GM19351 (cell line): ENCODE data around the gene CCDC57.
A peak's percentile ranks its signal among the peaks of the same experiment; 100 is the strongest.

ENCODE experiments used
- ATAC-seq: cut with Tn5 transposase; IDR thresholded peaks from one replicate; pipeline ENCODE4 v1.9.1; 2021; ENCODE audit warnings: mild to moderate bottlenecking, moderate library complexity; ENCODE audit not compliant: unreplicated experiment

CCDC57 gene

DNA sequence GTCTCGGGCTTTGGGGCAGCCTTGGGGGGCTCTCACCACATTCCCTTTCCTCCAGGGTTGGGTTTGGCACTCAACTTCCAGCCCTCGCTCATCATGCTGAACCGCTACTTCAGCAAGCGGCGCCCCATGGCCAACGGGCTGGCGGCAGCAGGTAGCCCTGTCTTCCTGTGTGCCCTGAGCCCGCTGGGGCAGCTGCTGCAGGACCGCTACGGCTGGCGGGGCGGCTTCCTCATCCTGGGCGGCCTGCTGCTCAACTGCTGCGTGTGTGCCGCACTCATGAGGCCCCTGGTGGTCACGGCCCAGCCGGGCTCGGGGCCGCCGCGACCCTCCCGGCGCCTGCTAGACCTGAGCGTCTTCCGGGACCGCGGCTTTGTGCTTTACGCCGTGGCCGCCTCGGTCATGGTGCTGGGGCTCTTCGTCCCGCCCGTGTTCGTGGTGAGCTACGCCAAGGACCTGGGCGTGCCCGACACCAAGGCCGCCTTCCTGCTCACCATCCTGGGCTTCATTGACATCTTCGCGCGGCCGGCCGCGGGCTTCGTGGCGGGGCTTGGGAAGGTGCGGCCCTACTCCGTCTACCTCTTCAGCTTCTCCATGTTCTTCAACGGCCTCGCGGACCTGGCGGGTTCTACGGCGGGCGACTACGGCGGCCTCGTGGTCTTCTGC lies 24.6 kb upstream of the CCDC57 start:
- no peak for ATAC-seq

DNA sequence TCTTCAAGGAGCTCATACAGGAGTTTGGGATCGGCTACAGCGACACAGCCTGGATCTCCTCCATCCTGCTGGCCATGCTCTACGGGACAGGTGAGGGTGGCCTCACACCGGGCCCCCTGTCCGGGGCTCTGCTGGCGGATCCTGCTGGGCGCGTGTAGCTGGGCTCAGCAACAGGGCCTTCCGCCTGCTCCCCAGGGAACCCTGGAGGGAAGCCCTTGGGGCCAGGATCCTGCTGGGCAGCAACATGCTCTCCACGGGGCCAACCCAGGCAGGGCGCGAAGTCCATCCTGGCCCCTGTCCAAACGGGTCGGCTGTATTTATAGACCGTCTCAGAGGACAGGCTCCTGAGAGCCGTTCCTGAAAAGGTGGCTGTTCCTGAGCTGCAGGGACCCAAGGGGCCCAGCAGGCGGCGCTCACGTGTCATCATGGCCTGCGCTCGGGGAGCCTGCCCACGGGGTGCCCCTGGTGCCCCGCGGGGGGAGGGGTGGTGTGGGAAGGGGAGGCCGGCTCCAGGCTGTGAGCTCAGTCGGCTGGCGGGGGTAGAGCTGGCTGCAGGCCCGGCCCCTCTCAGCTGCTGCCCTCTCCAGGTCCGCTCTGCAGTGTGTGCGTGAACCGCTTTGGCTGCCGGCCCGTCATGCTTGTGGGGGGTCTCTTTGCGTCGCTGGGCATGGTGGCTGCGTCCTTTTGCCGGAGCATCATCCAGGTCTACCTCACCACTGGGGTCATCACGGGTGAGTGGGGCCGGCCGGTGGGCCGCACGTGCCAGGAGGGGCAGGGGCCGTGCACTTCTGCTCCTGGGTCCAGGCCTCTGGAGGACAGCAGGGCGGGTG lies 23.7 kb upstream of the CCDC57 start:
- no peak for ATAC-seq

DNA sequence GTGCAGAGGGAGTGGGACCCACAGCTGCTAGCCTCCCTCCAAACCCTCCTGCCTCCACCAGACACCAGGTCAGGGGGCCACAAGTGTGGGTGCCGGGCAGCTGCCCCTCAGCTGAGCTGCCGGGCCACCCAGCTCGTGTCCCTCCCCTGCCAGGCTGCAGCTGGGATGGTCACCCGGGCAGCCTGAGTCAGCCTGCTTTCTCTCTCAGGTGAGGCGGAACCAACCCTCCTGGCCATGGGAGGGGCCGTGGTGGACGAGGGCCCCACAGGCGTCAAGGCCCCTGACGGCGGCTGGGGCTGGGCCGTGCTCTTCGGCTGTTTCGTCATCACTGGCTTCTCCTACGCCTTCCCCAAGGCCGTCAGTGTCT lies 23.1 kb upstream of the CCDC57 start:
- no peak for ATAC-seq

DNA sequence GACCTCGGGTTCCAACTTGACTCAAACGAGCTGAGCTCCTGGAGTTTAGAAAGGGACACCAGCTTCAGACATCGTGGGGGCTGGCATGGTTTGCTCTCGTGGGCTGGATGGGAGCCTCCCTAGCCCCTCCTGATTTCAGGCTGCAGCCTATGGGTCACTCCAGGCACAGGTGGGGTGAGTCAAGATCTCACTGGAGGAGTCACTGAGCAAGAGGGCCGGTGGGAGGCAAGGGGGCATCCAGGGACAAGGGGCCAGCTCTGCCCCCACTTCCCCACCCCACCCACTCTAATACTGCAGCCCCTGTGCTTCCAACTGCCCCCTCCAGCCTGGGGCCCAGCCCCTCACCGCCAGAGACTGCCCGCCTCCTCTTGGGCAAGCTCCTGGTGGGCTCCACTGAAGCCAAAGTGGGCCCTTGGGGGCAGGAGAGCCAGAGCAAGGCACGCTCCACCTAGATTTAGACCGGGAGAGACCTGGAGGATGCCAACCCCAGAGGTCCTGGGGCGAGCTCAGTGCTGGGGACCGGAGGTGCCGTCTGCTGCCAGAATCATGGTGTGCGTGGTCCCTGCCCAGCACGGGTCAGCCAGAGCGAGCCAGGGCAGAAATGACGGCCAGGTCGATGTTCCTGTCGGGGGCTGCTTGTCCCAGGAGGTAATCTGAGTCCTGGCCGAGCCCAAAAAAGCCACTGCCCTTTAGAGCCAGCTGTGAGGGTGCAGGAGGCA lies 22.6 kb upstream of the CCDC57 start:
- ATAC-seq: no peak

DNA sequence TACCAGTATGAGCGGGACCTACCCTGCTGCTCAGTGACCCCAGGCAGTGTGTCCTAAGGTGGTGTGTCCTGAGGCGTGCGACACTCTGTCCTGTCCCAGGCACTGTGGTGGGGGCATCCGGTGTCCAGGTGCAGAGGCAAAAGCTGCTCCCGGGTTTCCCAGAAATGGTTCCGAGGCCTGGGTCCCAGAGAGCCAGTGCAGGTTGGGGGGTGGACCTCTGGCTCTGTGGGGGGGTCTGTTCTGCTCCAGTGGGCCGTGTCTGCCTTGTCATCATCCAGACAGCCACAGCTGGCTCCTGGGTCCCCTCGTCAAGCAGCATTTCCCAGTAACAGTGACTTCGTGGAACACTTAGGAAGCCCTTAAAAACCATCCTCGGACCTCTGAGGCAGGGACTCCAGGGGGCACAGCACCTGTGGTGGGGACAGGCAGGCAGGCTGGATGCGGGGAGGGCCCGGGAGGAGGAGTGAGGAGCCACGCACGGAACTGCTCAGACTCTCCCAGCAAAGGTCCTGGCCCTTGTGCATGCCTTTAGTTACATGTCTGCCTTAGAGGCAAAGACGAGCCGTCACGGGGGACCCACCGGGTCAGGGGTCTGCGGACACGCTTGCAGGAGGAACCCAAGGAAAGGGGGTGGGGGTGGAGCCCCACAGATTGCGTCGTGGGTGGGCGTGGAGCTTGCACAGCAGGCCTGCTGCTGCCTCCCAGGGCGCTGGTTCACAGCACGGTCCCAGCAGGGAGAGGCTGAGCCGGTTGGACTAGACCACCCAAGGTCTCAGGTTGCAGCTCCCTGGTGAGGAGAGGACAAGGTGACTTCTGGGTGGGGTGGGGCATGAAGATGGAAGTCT lies 21.8 kb upstream of the CCDC57 start:
- no peak for ATAC-seq

DNA sequence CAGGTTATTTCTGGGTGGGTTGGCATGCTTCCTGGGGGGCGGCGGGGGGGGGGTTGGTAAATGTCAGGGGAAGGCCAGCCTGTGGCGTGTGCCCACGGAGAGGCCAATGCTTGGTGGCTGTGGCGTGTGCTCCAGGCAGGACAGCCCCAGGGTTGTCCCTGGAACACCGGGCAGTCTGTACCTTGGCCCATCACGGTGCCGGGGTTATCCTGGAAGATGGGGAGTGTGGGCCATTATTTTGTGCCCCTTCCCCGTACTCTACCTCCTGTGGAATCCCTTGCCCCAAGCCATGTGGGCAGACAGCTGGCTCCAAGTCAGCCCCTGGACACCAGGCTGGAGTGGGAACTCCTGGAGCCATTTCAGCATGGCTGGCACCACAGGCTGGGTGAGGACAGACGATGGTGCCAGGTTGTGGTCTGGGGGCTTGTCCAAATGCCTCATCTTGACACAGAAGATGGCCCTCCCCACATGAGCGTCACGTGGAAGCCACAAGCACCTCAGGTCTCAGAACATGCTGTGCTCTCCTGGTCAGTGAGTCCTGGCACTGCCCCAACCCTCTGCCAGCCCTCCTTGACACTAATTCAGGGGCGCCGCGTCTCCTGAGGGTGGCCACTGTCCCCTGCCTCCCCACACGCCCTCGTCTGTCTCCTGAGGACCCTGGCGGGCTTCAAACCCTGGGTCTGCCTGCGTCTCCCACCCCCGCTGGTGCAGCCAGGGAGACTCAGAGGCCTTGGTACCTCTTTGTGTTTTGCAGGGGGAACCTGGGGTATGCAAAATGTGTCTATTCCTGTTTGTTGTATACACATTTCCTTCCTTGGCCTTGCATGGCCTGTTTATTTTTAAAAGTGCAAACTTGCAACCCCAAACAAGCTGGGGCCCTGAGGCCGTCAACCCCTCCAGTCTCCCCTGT lies 20.5 kb upstream of the CCDC57 start:
- no peak for ATAC-seq

DNA sequence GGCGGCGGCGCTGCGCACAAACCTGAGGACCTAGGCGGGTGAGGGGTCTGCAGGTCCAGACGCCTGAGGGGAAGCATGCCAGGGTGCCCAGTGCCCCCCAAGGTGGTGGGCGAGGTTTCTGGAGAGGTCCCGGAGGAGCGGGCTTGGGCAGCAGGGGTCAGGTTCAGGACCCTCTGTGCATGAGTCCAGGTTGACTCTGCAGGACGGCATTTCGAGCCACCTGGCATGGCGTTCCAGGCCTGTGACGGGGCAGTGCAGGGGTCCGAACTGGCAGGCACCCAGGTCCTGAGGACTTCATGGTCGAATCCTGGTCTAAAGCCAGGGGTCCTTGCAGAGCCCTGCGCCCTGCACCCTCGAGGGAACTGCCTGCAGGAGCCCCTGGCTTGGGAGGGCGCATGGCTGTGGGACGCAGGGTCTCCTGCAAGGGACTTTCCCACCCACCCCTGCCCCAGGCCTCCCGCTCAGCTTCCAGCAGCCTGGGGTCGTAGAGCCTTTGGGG lies 19.7 kb upstream of the CCDC57 start:
- no peak for ATAC-seq

DNA sequence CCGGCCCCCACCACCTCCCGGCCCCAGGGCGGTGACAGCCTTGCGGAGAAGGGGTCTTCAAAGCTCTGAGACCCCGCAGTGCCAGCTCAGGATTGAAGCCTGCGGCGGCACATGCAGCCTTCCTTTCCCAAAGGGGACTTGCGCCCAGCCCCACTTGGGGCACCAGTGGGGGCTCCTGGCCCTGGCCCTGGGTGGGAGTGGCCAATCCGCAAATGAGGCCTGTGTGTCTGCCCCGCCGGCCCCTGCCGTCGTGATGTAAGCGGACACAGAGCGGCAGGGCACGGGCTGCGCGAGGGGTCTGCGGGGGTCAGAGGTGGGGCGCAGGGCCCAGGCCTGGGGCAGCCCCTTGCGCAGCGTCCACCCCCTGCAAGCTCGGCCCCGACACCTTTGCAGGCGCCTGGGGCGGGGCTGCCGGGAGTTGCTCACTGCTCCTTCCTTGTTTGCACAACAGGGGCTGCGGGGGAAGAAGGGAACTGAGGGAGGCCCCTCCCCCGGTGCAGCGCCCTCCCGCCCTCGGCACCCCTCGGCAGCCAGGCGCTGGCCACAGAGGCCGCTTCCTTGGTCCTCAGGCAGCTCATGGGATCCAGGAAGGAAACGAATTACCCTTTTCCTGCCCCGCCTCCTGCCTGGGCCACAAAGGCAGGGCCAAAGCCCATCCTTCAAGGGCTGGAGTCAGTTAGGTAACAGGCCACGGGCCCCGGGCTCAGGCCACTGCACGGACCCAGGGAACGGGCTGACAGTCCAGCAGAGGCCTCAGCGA lies 19.1 kb upstream of the CCDC57 start:
- no peak for ATAC-seq

DNA sequence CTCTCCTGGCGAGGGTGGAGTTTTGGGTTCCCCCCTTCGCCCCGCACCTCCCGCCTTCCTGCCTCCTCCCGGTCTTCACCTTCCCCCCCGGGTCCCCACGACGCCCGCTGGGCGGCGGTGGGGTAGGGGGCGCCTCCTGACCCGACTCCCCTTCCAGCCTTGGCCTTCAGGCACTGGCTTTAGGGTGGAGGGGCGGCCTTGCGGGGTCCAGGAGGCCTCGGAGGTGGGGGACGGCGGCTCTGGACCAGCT lies 18.6 kb upstream of the CCDC57 start:
- peak; percentile 17 for ATAC-seq

DNA sequence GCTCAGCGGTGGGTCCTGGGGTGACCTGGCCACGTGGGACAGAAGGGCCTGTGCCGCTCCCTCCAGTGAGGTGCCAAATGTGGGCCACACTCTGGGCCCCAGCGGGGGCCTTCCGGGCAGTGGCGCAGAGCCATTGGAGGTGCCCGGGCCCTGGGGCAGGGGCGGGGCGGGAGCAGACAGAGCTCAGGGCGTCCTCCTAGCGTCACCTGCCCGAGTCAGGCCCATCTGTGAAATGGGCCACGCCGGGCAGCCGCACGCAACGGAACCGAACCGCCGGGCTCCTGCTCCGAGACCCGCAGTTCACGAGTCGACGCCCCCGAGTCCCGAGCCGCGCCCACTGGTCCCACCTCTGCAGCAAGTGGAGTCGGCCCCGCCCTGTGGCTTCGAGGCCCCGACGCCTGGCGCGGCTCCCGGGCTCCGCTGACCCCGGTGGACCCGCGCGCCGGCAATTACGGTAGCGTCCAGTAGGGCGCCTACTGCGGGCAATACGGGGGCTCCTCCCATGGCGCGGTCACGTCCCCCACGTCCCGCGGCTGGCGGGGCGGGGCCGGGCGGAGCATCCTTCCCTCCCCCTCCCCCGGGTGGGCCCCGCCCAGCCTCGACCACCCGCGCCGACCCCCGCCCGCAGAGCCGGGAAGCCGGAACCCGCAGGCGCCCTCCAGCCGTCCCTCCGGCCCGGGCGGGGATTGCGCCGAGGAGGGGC lies 18.1 kb upstream of the CCDC57 start:
- ATAC-seq: peak; percentile 43

DNA sequence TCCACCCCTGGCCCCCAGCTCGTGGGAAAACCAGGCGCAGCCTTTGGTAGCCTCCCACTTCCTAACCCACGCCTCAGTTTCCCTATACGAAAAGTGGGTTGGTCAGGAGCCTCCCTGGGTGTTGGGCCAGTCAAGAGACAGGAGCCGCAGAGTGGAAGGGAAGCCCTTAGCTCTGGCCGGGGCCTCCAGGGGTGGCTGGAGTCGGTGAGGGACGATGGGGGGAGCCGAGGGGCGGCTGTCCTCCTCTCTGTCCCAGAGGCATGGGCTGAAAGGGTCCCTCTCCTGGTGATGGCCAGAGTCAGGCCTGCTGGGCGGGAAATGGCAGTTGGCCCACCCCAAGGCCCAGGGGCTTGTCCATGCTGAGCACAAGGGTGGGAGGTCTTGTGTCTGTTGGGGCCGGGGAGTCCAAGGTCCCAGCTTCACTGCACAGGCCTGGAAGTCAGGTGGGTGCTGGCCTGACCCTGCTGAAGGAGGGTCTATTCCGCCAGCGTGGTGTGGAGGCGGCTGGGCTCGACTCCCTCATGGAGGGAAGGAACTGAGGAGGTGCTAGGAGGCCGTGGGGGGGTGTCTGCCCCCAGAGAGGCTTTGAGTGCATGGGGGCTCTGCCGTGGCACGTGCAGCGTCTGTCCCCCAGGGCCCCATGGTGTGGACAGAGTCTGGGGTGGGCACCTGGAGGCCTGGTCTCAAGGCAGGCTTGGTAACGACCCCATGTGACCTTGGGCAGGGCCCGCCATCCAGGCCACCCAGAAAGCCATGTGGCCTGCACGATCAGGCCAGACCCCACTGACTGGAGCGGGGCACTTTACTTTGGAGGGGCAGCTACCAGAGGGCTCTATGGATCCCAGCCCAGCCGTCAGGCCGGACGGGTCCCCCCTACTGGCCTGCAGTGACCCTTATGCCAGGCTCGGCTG lies 17.3 kb upstream of the CCDC57 start:
- no peak for ATAC-seq

DNA sequence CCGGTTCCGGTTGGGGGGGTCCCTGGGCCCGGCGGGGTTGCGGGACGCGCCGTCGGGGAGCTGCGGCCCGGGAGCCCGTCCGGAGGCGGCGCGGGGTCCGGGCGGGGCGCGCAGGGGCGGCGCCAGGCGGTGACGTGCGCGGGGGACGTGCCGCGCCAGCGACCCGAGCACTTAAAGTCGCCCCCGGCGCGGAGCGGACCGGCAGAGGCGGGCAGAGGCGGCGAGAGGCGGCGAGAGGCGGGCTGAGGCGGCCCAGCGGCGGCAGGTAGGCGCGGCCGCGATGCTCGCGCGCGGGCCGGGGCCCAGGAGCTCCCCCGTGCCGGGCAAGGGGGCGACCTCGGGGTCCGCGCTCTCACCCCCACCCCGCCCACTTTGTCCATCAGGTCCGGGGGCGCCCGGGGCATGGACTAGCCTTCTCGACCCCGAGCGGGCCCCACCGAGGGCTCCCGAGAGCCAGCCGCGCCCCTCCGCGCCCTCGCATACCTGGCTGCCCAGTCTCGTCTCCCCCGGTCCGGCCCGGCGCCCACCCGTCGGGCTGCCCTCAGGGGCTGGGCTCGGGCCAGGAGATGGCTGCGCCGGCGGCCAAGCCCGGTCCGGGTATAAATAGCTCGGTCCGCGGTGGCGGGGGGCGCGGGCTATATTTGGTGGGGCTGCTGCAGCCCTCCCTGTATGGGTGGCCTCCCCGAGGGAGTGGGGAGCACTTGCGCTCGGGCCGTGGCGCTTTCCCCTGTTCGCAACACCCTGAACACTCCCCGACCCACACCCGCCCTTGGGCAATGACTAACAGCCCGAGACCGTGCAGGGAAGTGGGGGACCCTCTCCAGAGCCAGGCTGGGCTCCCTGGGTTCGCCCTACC lies 16.4 kb upstream of the CCDC57 start, which contains the start of gene SLC16A3:
TSS of gene SLC16A3 (plus strand) at position 201 of the 856 bp plus-strand sequence. CDS start 6,967 bp downstream, outside the sequence.
- peak; percentile 52 for ATAC-seq

DNA sequence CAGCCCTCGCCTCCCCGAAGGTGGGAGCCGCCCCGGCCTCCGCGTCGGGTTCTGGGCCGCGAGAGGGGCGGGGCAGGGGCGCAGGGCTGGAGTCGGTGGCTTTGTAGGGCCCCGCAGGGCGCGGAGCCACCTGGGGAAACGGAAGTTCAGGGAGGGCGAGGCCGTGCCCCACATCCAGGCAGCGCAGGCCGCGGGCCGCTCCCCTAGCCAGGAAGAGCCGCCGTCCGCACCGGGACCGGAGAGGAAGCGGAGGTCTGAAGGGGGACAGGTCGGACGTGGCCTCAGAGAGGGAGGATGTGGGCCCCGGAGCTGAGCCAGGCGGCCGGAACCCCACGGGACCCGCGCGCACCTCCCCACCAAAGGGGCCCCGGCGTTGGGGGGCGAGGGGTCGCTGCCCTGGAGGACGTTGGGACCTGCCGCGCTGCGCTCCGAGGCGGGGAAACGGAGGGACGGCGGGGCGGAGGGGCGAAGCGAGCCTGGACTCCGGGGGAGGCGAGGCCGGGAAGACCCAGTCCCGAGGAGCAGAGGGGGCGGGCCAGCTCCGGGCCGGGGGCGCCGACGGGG lies 15.7 kb upstream of the CCDC57 start:
- no peak for ATAC-seq

DNA sequence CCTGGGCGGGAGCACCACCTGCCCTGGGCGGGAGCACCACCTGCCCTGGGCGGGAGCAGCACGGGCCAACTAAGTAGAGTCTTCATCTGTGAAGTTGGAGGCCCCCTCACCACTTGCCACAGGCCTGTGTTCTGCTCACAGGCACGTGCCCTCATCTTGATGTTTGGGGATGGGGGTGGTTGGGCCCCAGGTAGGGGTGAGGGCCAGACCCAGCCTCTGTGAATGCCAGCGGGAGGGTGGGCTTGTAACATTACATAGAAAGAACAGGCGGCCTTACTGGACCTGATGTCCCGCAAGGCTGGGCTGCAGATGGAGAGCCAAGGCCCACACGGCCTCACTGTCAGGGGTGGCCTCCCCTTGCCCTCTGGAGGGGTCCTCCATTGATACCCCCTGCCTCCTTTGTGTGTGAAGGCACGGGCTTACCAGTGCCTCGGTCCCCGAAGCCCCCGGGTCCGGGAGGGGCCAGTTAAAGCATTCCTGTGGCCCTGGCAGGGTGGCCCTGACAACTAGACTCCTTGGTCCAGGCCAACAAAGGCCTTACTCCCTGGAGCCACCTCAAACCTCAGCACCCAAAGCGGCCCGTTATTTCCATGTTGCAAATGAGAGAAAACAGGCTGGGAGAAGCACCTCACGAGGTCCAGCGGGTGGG lies 15.1 kb upstream of the CCDC57 start:
- ATAC-seq: no peak

DNA sequence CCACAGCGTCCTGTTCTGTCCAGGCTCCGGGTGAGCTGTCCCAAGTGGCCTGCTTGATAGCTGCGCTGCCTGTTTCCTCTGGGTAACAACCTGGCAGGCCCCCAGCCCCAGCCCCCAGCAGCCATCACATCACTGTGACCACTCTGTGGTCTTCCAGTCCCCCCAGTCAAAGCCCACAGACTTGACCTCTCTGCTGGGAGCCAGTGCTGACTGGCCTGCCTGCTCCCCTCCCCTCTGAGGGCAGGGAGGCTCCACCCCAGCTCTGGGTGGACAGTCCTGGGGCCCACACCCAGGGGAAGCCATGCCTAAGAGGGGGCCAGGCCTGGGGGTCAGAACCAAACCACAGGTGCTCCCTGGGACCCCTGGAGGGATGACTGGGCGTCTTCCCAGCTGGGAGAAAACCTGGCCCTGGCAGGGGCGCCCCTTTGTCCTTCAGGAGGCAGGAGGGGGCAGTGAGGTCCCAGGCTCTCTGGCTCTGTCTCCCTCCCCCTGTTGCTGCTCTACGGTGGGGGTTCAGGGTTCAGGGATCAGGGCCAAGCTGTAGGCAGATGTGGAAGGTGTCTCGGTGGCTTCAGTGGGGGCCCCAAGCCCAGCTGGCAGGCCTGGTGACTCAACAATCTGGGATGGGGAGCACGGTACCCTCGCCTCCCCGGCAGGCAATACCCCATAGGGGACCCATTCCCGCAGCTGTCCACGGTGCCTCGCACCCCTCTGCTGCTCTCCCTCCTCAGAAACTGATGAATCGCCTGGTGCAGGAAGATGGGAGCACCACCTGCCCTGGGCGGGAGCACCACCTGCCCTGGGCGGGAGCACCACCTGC lies 14.4 kb upstream of the CCDC57 start:
- no peak for ATAC-seq
